ENCODE data around the gene VEGFC.

The VEGFC gene

GRCh38 chr4:176709417-176709816, 83.3 kb downstream of the VEGFC start:
- no peaks in the 10 kb centered on the region for H3K9me3 Mint-ChIP-seq
- no peak for TF ChIP-seq CTCF (IDR thresholded peaks at IDR 0.05)
- no peak for DNase-seq
- peaks cover 5% of the 10 kb centered on the region for H3K4me1 Mint-ChIP-seq
- peaks cover 3% of the 10 kb centered on the region for H3K27me3 Mint-ChIP-seq (ENCODE audit: low read depth, poor library complexity)
- no peaks in the 10 kb centered on the region for H3K36me3 Mint-ChIP-seq (ENCODE audit: low read depth)
- H3K4me3 Mint-ChIP-seq = no peak overlapping the region
- H3K27ac Mint-ChIP-seq = peak overlapping the region; percentile 67

- Mint-ChIP-seq H3K27me3 (ENCODE audit: low read depth, poor library complexity) (peaks cover 3% of the 10 kb centered on the region), H3K4me3 (no peak overlapping the region), H3K4me1 (peaks cover 5% of the 10 kb centered on the region), H3K27ac (no peak overlapping the region), H3K36me3 (ENCODE audit: low read depth) (no peaks in the 10 kb centered on the region), H3K9me3 (no peaks in the 10 kb centered on the region)
- no peak for TF ChIP-seq CTCF (IDR thresholded peaks at IDR 0.05)
- DNase-seq = no peak
Measured at GRCh38 chr4:176708771-176709311, 83.9 kb downstream of the VEGFC start.

DNA sequence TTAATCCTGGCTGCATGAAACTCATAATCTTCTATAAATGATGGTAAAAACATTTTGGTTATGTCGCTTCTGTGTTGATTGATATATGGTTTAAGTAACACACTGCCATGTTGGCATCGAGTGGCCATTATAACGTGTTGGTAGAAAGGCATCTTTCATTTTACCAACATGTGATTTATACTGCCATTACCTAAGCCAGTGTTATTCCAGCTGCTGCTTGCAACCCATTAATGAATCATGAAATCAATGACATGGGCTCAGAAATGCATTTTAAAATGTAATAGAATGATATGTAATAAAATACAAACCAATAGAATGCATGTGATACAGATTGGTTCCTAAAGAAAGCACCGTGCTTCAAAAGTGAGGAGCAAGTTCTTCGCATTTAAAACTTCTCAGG, 102.0 kb downstream of the VEGFC start:
- Mint-ChIP-seq H3K4me3 (no peak overlapping the region), H3K9me3 (peaks cover 8% of the 10 kb centered on the region), H3K27me3 (ENCODE audit: low read depth, poor library complexity) (peaks cover 3% of the 10 kb centered on the region), H3K4me1 (no peaks in the 10 kb centered on the region), H3K36me3 (ENCODE audit: low read depth) (no peaks in the 10 kb centered on the region), H3K27ac (no peak overlapping the region)
- no peak for TF ChIP-seq CTCF (IDR thresholded peaks at IDR 0.05)
- no peak for DNase-seq

DNA sequence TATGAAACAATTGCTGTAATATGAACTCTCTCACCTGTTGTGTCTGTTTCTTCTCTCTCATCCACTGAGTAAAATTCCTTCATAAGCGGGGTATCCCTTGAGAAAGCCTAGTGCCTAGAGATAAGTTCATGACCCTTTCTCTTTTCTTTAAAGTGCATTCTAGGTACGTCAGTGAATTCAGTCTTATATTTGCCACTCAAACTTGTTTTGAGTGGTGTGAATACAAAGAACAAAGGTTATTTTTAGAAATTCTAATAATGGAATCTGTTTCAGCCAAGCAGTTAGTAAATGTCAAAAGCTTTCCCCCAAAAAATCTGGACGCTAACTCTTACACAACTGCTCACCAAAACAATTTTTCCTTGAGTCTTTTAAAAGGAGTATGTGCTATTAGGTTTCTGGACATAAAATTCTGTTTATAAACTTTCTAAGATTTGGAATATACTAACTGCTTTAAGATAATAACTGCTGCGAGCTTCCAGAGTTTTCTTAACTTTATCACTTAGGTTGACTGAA, 112.0 kb downstream of the VEGFC start:
- no peak for DNase-seq
- Mint-ChIP-seq H3K27ac (no peak overlapping the region), H3K4me3 (no peak overlapping the region), H3K9me3 (peaks cover 9% of the 10 kb centered on the region), H3K4me1 (no peaks in the 10 kb centered on the region), H3K36me3 (ENCODE audit: low read depth) (no peaks in the 10 kb centered on the region), H3K27me3 (ENCODE audit: low read depth, poor library complexity) (no peaks in the 10 kb centered on the region)
- TF ChIP-seq CTCF (IDR thresholded peaks at IDR 0.05) = no peak

GRCh38 chr4:176676901-176677300, 115.8 kb downstream of the VEGFC start:
- no peaks in the 10 kb centered on the region for H3K36me3 Mint-ChIP-seq (ENCODE audit: low read depth)
- DNase-seq = no peak
- H3K4me3 Mint-ChIP-seq = no peak overlapping the region
- peak overlapping the region; percentile 4 for H3K27ac Mint-ChIP-seq
- H3K4me1 Mint-ChIP-seq = no peaks in the 10 kb centered on the region
- H3K27me3 Mint-ChIP-seq (ENCODE audit: low read depth, poor library complexity) = no peaks in the 10 kb centered on the region
- H3K9me3 Mint-ChIP-seq = peaks cover 9% of the 10 kb centered on the region
- TF ChIP-seq CTCF (IDR thresholded peaks at IDR 0.05) = no peak

DNA sequence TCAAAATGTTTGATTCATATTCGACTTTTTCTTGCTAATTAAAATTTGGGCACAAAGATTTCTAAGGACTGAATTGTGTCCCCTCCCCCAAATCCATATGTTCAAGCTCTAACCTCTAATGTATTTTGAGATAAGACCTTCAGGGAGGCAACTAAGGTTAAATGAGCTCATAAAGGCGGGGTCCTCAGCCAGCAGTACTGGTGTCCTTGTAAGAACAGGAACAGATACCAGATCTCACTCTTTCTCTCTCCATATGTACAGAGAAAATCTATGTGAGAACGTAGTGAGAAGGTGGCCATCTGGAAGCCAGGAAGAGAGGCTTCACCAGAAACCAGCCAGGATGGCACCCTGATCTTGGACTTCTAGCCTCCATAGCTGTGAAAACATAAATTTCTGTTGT, 116.9 kb downstream of the VEGFC start:
- DNase-seq = no peak
- no peak overlapping the region for H3K4me3 Mint-ChIP-seq
- H3K27ac Mint-ChIP-seq = no peak overlapping the region
- H3K36me3 Mint-ChIP-seq (ENCODE audit: low read depth) = no peaks in the 10 kb centered on the region
- H3K4me1 Mint-ChIP-seq = no peaks in the 10 kb centered on the region
- no peaks in the 10 kb centered on the region for H3K27me3 Mint-ChIP-seq (ENCODE audit: low read depth, poor library complexity)
- peaks cover 9% of the 10 kb centered on the region for H3K9me3 Mint-ChIP-seq
- no peak for TF ChIP-seq CTCF (IDR thresholded peaks at IDR 0.05)
